Measurements from ENCODE around the gene OSER1. TPM values are rescaled to one million over a fixed set of nuclear protein-coding genes. Genes with fewer than 3 reads are reported as not detected.

OSER1 gene
- polyA plus RNA-seq, 1 donor (not counting 4 experiments of a cell fraction or from before 2014, with no cell fraction given) = 41.5 TPM

GRCh38 chr20:44228465-44229258, 18.1 kb upstream of the OSER1 start:
- H3K27me3 ChIP-seq (ENCODE audit: control insufficient read depth, extremely low read depth, insufficient read depth, low read length) = no peaks in the 10 kb centered on the region
- H3K4me3 ChIP-seq (ENCODE audit: control insufficient read depth in 2 of 3, extremely low read depth in 1 of 3, insufficient read depth in 2 of 3, low read depth in 1 of 3, low read length in 3 of 3) = no peak overlapping the region
- no peaks in the 10 kb centered on the region for H3K4me1 ChIP-seq (ENCODE audit: control insufficient read depth, extremely low read depth, insufficient read depth, low read length)
- H3K9ac ChIP-seq (ENCODE audit: control insufficient read depth, extremely low read depth, insufficient read depth, low read length) = no peak overlapping the region
- H3K4me2 ChIP-seq (ENCODE audit: control insufficient read depth, extremely low read depth, insufficient read depth, low read depth, low read length) = no peak overlapping the region
- H4K20me1 ChIP-seq (ENCODE audit: control insufficient read depth, extremely low read depth, insufficient read depth, low read length) = no peaks in the 10 kb centered on the region
- H3K27ac ChIP-seq (ENCODE audit: control insufficient read depth, insufficient read depth, low read length) = no peak overlapping the region
- H3K79me2 ChIP-seq (ENCODE audit: control insufficient read depth, insufficient read depth, low read length) = no peaks in the 10 kb centered on the region
- no peaks in the 10 kb centered on the region for H3K9me1 ChIP-seq (ENCODE audit: control insufficient read depth, extremely low read depth, insufficient read depth, low read length)
- dilution Hi-C loops (cut with MboI; ENCODE audit: extremely low pct_ligation_motif_present, low sequenced_read_pairs) = no loop called here
- FAIRE-seq = no peak
- H2AFZ ChIP-seq (ENCODE audit: control insufficient read depth, low read length) = no peak overlapping the region
- no peak for DNase-seq (ENCODE audit: low read depth, low spot score)
- TF ChIP-seq CTCF (optimal IDR thresholded peaks at IDR 0.05 in 1 of 3, IDR thresholded peaks at IDR 0.05 in 1 of 3, conservative IDR thresholded peaks at IDR 0.05 in 1 of 3; ENCODE audit: extremely low read depth in 1 of 3, insufficient read depth in 2 of 3, low read length in 3 of 3) (no peak), EZH2 (IDR thresholded peaks at IDR 0.05; ENCODE audit: low read length) (no peak)
- no peaks in the 10 kb centered on the region for H3K9me3 ChIP-seq (ENCODE audit: control insufficient read depth, low read depth, low read length)
- H3K36me3 ChIP-seq (ENCODE audit: control insufficient read depth in 2 of 2, extremely low read depth in 1 of 2, insufficient read depth in 2 of 2, low read length in 2 of 2) = no peaks in the 10 kb centered on the region

DNA sequence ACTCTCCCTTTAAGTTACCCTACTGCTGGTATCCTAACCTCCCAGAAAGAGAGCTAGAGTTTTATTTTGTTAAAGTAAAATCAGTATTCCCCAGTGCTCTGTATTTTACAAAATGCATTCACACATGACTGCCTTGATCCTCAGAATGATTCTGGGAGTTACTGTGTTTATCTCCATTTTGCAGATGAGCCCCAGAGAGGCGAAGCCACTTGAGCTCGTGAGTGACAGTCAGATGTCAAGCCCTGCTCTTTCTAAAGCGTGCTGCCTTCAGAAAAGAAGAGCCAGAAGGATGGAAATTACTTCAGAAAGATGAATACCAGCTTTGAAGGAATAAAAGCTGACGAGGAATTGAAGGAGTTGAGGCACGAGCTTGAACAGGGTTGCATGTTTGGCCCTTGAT, 14.1 kb upstream of the OSER1 start:
- no peaks in the 10 kb centered on the region for H3K79me2 ChIP-seq (ENCODE audit: control insufficient read depth, insufficient read depth, low read length)
- no peak overlapping the region for H2AFZ ChIP-seq (ENCODE audit: control insufficient read depth, low read length)
- no peaks in the 10 kb centered on the region for H3K36me3 ChIP-seq (ENCODE audit: control insufficient read depth in 2 of 2, extremely low read depth in 1 of 2, insufficient read depth in 2 of 2, low read length in 2 of 2)
- H3K4me3 ChIP-seq (ENCODE audit: control insufficient read depth in 2 of 3, extremely low read depth in 1 of 3, insufficient read depth in 2 of 3, low read depth in 1 of 3, low read length in 3 of 3) = no peak overlapping the region
- H4K20me1 ChIP-seq (ENCODE audit: control insufficient read depth, extremely low read depth, insufficient read depth, low read length) = no peaks in the 10 kb centered on the region
- no peak for FAIRE-seq
- TF ChIP-seq CTCF (optimal IDR thresholded peaks at IDR 0.05 in 1 of 3, IDR thresholded peaks at IDR 0.05 in 1 of 3, conservative IDR thresholded peaks at IDR 0.05 in 1 of 3; ENCODE audit: extremely low read depth in 1 of 3, insufficient read depth in 2 of 3, low read length in 3 of 3) (no peak), EZH2 (IDR thresholded peaks at IDR 0.05; ENCODE audit: low read length) (no peak)
- no peak for DNase-seq (ENCODE audit: low read depth, low spot score)
- no peaks in the 10 kb centered on the region for H3K4me1 ChIP-seq (ENCODE audit: control insufficient read depth, extremely low read depth, insufficient read depth, low read length)
- no peaks in the 10 kb centered on the region for H3K27me3 ChIP-seq (ENCODE audit: control insufficient read depth, extremely low read depth, insufficient read depth, low read length)
- no peak overlapping the region for H3K9ac ChIP-seq (ENCODE audit: control insufficient read depth, extremely low read depth, insufficient read depth, low read length)
- dilution Hi-C loops (cut with MboI; ENCODE audit: extremely low pct_ligation_motif_present, low sequenced_read_pairs) = no loop called here
- no peak overlapping the region for H3K4me2 ChIP-seq (ENCODE audit: control insufficient read depth, extremely low read depth, insufficient read depth, low read depth, low read length)
- H3K9me3 ChIP-seq (ENCODE audit: control insufficient read depth, low read depth, low read length) = no peaks in the 10 kb centered on the region
- H3K9me1 ChIP-seq (ENCODE audit: control insufficient read depth, extremely low read depth, insufficient read depth, low read length) = no peaks in the 10 kb centered on the region
- no peak overlapping the region for H3K27ac ChIP-seq (ENCODE audit: control insufficient read depth, insufficient read depth, low read length)
